ENCODE results near the gene CYBA.

The CYBA gene

DNA sequence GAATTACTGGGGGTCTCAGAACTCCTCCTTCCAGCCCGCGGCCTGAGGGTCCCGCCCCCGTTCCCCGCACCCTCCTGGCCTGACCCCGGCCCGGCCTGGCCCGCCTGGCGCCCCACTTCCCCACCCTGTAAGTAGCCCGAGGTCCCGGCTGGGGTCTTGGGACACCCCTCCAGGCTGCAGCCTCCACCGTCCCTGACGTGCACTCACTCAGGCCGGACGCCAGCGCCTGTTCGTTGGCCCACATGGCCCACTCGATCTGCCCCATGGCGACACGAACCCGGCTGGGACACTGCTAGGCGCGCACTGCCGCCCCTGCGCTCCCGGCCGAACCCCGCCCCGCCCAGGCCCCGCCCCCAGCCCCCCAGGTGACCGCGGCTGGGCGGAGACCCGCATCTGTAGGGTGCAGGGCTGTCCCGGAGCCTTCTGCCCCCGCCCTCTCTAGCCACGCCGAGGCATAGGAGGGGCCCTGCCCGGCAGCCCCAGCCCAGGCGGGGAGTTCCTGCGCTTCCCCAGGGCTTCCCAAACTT, at the start of gene CYBA:
Gene CYBA (minus strand): TSS at position 305 of the 527 bp plus-strand sequence. CDS start 40 bp downstream, at position 265.
- peak; percentile 17 for DNase-seq (ENCODE audit: low read depth)

GRCh38 chr16:88700322-88700635, 49.4 kb upstream of the CYBA start:
- DNase-seq (ENCODE audit: low read depth): no peak

GRCh38 chr16:88699180-88699579, 48.3 kb upstream of the CYBA start:
- no peak for DNase-seq (ENCODE audit: low read depth)

DNA sequence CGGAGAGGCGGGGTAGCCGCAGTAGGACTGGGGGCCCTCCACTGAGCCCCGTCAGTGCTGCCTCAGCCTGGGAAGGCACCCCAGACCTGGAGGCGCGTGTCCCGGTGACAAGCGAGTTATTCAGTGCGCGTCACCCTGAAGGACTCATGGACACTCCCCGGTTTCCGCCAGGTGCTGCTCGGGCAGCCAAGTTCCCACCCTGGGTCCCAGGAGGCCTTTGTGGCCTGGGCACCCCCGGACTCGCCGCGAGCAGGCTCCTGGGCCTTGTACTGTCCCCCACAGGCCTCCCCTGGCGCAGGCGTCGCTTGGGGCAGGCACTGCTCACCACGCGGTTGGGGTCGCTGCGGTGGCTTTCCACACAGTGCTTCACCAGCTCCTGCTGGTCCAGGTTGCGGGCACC, 47.8 kb upstream of the CYBA start:
- no peak for DNase-seq (ENCODE audit: low read depth)

- DNase-seq (ENCODE audit: low read depth): no peak
These were observed 47.2 kb upstream of the CYBA start for GRCh38 chr16:88697831-88698615.

DNA sequence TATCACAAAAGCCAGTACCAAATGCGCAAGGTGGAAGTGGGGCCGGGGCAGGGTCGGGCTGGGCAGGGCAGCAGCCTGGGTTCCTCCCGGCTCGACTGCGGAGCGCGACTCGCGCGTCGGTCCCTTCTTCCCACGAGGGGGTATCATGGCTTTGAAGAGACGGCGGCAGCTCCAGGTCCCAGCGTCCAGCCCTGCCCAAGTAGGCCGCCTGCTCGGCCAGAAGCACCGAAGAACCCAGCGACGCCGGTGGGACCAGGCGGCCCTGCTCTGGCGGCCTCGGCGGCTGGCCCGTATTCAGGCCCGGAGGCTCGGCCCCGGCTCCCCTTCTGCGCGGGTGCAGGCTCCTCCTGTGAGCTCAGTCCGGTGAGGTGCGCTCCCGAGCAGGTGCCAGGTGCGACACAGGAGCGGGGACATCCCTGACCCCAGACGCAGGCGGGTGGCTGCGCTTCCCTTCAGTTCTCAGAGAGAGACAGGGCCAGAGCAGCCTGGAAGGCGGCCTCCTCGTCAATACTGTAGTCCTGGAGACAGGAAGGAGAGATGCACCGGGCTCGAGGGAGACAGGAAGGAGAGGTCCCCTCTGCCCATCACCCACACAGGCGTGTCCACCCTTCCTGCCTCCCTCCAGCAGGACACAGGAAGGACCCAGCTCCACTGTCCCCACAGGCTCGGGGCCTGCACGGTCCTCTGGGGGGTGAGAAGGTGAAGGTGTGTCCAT, 46.4 kb upstream of the CYBA start:
- no peak for DNase-seq (ENCODE audit: low read depth)

DNA sequence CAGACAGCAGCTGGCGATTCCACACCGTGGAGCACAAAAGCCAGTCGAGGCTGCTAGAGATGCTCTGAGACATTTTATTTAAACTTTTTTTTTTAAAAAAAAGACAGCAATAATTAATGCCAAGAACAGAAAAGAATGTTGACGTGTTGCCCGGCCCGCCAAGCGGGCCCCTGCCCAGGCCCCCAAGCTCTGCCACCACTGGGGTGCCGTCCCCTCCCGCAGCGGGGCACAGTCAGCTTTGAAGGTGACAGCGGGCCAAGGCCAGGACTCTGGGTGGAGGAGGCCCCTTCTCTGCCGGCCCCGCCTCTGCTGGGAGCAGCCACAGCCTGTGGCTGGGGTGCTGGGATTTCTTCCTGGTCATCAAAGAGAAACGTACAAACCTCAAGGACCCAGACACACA, 45.6 kb upstream of the CYBA start:
- DNase-seq (ENCODE audit: low read depth): no peak

- DNase-seq (ENCODE audit: low read depth): no peak
These were observed 44.9 kb upstream of the CYBA start for GRCh38 chr16:88695753-88696152.

DNA sequence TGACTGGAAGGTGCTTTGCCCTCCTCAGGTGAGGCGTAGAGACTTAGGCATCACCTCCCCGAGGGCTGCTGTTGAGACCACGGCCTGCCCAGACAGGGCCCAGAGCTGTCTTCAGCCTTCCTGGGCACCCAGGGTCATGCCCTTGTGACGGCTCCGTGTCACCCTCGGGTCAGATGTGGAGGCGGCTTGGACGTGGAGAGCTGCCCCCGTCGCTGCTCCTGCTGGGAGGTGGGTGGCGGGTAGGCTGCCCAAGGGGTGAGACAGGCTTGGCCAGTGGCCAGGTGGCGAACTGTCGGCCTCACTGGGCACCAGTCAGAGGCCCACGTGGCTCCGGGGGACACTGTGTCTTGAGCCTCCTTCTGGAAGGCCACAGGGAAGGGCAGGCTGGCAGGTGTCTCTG, 44.4 kb upstream of the CYBA start:
- DNase-seq (ENCODE audit: low read depth): no peak

DNA sequence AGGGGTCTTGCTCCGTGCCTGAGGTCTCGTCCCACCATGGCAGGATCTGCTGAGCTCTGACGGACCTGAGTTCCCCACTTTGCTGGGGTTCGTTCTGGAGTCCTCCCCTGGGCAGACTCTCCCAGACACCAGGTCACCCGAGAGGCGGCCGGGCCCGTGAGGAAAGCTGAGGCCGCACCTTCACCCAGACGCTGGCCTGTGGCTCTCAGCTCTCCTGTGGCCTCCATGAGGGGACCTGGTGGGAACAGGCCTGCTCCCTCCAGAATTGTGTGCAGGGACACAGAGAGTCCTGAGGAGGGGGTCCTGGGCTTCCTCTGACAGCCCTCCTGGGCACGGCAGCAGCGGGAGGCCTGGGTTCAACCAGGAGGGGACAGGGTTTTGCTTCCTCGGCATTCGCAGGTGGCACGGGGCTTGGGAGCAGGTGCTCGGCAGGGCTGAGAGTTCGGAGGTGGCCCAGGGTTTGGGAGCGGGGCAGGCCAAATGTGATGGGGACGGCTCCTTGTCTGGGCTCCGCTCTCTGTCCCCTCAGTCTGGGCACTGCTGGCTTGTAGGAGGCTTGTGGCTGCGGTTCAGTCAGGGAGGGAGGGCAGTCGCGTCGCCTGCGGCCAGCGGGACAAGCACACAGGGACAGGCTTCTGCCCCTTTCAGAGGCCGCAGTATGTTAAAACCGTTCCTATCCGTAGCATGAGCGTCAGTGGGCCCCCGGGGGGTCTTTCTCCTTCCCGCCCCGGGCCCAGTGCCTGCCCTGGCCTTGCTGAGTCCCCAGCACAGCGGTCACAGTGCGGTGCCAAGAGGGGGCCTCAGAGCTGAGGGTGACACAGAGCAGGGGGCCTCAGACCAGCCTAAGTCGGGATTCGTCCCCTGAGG, 43.6 kb upstream of the CYBA start:
- DNase-seq (ENCODE audit: low read depth): no peak

DNA sequence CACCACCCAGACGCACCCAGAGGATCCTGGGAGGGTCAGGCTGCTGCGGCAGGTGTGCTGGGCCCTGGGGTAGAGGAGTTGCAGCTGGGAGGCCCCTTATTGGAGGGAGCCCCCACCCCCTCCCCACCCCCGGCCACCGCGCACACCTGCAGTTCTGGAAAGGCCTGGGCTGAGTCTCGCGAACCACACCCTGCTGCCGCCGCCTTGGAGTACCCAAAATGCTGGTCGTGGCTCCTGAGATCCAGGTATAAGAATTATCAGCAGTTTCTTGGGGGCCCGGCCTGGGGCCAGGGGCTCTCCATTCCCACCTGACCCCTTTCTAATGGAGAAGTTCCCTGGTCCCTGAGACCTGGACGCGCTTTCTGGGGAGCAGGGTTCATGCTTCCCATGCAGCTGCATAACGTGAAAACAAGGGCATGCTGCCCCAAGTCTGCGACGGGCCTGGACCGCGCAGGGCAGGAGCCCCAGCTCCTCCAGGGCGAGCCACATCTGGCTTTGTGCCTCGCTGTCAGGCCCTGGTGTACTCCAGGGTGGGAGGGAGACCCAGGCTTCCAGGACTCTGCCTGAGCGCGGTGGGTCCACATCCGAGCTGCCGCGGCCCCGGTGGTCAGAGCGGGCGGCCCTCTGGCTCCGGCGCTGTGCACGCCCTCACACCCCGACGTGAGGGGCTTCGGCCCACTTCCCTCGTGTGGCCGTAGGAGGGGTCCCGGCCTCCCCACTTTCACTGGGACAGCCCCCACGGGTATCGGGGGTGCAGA, 42.7 kb upstream of the CYBA start:
- no peak for DNase-seq (ENCODE audit: low read depth)

GRCh38 chr16:88692861-88693260, 42.0 kb upstream of the CYBA start:
- no peak for DNase-seq (ENCODE audit: low read depth)

DNA sequence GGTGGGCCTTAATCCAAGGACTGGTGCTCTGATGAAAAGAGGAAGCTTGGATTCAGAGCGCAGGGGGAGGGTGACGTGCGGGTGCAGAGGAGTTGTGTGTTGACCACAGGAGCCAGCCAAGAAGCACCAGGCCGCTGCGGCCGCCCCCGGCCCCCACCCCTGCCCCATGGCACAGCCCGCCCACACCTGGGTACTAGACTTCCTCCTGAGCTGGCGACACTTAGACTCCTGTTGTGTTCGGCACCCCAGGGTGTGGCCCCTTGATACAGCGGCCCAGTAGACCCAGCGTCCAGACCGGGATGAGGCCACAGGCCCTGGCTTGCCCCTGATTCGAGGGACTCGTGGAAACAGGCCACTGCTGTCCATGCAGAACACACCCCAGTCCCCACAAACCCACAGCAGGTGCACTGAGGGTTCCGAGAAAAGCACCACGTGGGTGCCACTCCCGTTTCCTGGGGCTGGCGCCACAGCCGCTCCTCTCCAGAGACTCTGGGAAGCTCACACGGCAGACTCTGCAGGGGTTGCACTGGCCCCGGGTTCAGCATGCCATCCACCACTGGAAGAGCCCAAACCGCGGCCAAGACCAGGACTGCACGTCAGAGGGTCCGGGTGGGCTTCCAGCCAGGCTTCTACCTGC, 41.2 kb upstream of the CYBA start:
- no peak for DNase-seq (ENCODE audit: low read depth)

DNA sequence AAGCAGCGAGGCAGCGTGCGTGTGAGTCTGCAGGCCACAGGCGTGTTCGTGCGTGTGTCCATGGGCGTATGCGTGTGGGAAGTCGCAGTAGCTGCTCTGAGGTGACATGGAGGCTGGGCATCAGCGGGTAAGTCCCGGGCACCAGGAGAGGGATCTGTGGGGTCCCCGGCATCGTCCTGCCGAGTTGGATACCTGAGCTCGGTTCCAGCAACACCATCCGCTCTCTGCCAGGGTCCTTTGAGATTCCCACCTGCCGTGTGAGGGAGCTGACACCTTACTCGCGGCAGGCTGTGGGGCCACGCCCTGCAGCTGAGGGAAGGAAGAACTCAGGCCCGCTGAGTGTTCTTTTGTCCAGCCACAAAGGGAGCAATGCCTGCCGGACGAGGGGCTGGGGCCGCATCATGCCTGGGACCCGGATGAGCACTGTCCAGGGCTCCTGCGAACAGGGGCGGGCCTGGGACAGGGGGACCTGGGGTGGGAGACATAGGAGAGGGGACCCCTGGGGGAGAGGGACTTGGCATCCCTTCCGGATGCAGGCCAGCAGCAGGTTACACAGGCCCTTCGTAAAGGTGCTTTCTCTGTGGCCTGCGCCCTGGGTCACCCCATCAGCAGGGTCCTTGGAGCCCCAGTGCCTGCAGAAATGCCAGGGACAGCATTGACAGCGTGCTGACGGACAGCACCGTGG, 40.4 kb upstream of the CYBA start:
- DNase-seq (ENCODE audit: low read depth): no peak

DNA sequence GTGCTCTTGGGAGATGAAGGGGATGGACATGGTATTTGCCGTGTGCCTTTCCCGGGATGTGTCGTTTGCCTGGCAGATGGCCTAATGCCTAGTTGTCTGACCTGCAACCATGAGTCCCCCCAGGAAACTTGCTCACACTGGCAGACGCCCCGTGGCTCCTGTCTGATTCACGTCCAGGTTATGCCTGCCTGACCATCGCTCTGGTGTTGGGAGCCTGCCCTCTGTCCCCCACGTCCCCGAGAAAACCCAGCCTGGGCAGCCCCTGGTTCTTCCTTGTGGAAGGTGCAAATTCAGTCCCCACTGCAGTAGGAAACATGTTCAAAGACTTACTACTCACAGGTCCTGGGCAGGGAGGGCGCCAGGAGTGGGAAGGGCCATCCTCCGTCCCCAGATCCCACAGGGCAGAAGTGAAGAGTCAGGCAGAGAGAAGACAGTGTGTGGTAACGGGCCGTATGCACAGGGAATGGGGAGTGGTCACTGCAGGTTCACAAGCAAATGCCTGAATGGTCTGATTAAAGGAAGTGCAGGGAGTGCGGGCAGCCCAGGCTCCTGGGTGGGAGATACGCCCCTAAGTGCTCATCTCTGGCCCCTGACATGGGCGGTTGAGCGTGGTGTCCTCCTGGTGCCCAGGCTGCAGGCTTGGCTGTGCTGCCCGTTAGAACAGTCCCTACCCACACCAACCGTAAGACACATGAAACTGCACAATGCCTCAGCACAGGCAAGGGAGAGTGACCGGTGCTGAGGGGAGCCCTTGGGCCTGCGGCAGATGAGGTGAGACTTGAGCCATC, 39.7 kb upstream of the CYBA start:
- no peak for DNase-seq (ENCODE audit: low read depth)

DNA sequence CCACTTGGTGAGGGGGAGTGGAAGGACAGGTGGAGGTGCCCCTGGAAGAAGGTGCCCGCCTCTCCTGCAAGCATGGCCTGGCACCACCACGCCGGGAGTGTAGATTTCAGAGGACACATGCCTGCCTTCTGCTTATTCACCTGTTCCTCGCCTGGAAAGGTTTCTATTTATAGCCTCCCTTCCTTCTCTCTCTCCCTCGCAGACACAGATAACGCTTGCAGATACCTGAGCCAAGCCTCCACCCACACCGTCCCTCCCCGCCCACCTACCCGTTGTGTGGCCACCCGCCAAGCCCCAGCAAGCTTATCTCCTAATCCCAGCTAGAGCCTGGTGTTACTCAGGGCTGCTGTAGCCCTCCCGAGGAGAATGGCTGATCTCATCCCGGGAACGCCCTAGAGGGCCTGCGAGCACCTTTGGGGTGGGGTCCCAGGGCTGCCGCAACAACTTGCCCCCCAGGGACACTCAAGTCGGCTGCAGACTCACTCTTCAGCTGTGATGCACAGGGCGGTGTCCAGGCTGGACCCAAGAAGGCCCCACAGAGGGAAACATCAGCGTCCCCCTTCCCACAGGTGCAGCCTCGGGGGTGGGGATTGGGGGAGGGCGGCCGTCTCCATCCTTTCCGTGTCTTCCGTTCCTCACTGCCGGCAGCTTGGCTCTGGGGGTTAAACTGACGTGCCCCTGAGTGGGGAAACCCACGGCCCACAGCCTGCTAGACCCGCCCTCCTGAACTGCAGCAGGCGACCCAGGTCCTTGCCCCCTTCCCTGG, 37.3 kb upstream of the CYBA start:
- no peak for DNase-seq (ENCODE audit: low read depth)

GRCh38 chr16:88687676-88688012, 36.8 kb upstream of the CYBA start:
- no peak for DNase-seq (ENCODE audit: low read depth)

DNA sequence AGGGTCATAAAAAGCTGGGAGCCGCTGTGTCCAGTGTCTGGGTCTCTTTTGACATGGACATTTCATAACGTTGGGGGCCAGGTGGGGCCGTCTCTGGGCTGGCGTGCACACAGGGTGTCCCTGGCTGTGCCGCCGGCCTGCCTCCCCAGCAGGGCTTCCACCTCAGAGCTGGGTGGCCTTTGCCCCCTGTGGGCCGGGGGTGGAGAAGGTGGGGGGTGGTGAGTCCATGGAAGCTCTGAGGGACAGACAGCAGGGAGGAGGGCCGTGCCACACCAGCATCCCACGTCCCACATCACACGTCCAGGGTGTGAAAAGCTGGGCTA, 36.4 kb upstream of the CYBA start:
- DNase-seq (ENCODE audit: low read depth): no peak

DNA sequence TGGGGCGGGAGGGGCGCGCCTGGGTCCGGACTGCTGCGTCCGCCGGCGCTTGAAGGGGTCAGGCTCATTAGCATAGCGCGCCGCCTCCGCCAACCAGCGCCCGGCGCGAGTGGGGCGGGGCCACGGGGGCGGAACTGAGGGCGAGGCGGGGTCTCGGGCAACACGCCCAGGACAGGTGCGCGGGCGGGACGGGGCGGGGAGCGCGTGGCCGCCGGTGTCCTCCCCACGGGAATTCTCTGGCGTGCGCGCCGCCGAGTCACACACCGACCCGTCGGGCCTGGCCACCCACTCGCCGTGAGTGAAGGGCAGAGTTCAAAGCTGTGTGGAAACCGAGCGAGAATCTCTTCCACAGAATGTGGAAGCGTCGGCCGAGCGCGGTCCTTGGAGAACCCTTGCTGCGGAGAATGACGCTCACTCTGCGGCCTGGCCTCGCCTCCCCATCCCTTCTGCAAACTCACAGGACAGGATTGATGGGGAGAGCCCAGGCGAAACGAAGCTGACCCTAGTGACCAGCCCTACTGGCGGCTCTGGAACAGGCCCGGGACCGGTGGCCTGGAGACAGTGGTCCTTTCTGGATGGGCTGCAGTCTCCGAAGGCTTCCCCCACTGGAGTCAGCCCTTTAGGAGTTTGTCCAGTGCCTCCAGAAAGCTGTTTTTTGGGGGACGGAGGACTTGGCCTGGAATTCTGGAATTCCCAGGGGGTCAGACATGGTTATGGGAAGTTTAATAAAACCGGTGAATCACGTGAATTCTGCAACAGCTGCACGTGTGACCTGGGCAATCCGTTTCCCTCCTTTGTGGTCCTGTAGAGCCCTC, 35.8 kb upstream of the CYBA start, which contains the start of gene SNAI3:
Gene SNAI3 (minus strand): TSS at position 69 of the 815 bp plus-strand sequence. CDS start 101 bp downstream, outside the sequence.
- DNase-seq (ENCODE audit: low read depth): no peak

Data from non-pigmented ciliary epithelial cell (primary cell).